ENCODE results near the gene TAF1A.

TAF1A gene

GRCh38 chr1:222601257-222601656 lies 11.5 kb upstream of the TAF1A start:
- no peak for DNase-seq (ENCODE audit: low read depth)
- no peak overlapping the region for H3K4me3 ChIP-seq (ENCODE audit: low read depth, low read length)

GRCh38 chr1:222600281-222600680 lies 10.5 kb upstream of the TAF1A start:
- no peak overlapping the region for H3K4me3 ChIP-seq (ENCODE audit: low read depth, low read length)
- no peak for DNase-seq (ENCODE audit: low read depth)

GRCh38 chr1:222596696-222597095 lies 7.0 kb upstream of the TAF1A start:
- DNase-seq (ENCODE audit: low read depth), result no peak
- no peak overlapping the region for H3K4me3 ChIP-seq (ENCODE audit: low read depth, low read length)

- DNase-seq (ENCODE audit: low read depth), result no peak
- H3K4me3 ChIP-seq (ENCODE audit: low read depth, low read length), result no peak overlapping the region
Observed at GRCh38 chr1:222594789-222595188, 5.1 kb upstream of the TAF1A start.

- no peak overlapping the region for H3K4me3 ChIP-seq (ENCODE audit: low read depth, low read length)
- DNase-seq (ENCODE audit: low read depth), result no peak
Observed at GRCh38 chr1:222592171-222592570, 2.4 kb upstream of the TAF1A start.

- DNase-seq (ENCODE audit: low read depth), result no peak
- H3K4me3 ChIP-seq (ENCODE audit: low read depth, low read length), result no peak overlapping the region
Observed at GRCh38 chr1:222588135-222588534, 1.6 kb downstream of the TAF1A start.

GRCh38 chr1:222586842-222587241 lies 2.9 kb downstream of the TAF1A start:
- DNase-seq (ENCODE audit: low read depth), result no peak
- no peak overlapping the region for H3K4me3 ChIP-seq (ENCODE audit: low read depth, low read length)

- no peak for DNase-seq (ENCODE audit: low read depth)
- H3K4me3 ChIP-seq (ENCODE audit: low read depth, low read length), result no peak overlapping the region
Observed at GRCh38 chr1:222583079-222583478, 6.7 kb downstream of the TAF1A start.

GRCh38 chr1:222582099-222582774 lies 7.5 kb downstream of the TAF1A start:
- no peak overlapping the region for H3K4me3 ChIP-seq (ENCODE audit: low read depth, low read length)
- no peak for DNase-seq (ENCODE audit: low read depth)

- no peak for DNase-seq (ENCODE audit: low read depth)
- H3K4me3 ChIP-seq (ENCODE audit: low read depth, low read length), result no peak overlapping the region
Observed at GRCh38 chr1:222579316-222579715, 10.4 kb downstream of the TAF1A start.

- H3K4me3 ChIP-seq (ENCODE audit: low read depth, low read length), result no peak overlapping the region
- DNase-seq (ENCODE audit: low read depth), result no peak
Observed at GRCh38 chr1:222570837-222571236, 18.9 kb downstream of the TAF1A start.

- no peak overlapping the region for H3K4me3 ChIP-seq (ENCODE audit: low read depth, low read length)
- DNase-seq (ENCODE audit: low read depth), result no peak
Observed at GRCh38 chr1:222561656-222562055, 28.1 kb downstream of the TAF1A start.

GRCh38 chr1:222557574-222557973 lies 32.2 kb downstream of the TAF1A start:
- DNase-seq (ENCODE audit: low read depth), result no peak
- no peak overlapping the region for H3K4me3 ChIP-seq (ENCODE audit: low read depth, low read length)

GRCh38 chr1:222557148-222557547 lies 32.6 kb downstream of the TAF1A start:
- no peak for DNase-seq (ENCODE audit: low read depth)
- H3K4me3 ChIP-seq (ENCODE audit: low read depth, low read length), result no peak overlapping the region

GRCh38 chr1:222555992-222556615 lies 33.6 kb downstream of the TAF1A start:
- DNase-seq (ENCODE audit: low read depth), result no peak
- no peak overlapping the region for H3K4me3 ChIP-seq (ENCODE audit: low read depth, low read length)

GRCh38 chr1:222554177-222554576 lies 35.6 kb downstream of the TAF1A start:
- DNase-seq (ENCODE audit: low read depth), result no peak
- no peak overlapping the region for H3K4me3 ChIP-seq (ENCODE audit: low read depth, low read length)

GRCh38 chr1:222552882-222553281 lies 36.9 kb downstream of the TAF1A start:
- no peak for DNase-seq (ENCODE audit: low read depth)
- H3K4me3 ChIP-seq (ENCODE audit: low read depth, low read length), result no peak overlapping the region

- DNase-seq (ENCODE audit: low read depth), result no peak
- H3K4me3 ChIP-seq (ENCODE audit: low read depth, low read length), result peak within 1 kb of the TSS; percentile 13
Observed at GRCh38 chr1:222547944-222548671, 41.6 kb downstream of the TAF1A start, which contains the start of gene HHIPL2. TSS of gene HHIPL2 (minus strand) at chr1:222548104. CDS start at chr1:222548044, 60 bp downstream.

GRCh38 chr1:222547260-222547614 lies 42.5 kb downstream of the TAF1A start:
- DNase-seq (ENCODE audit: low read depth), result no peak
- peak overlapping the region; percentile 13 for H3K4me3 ChIP-seq (ENCODE audit: low read depth, low read length)

GRCh38 chr1:222546548-222547259 lies 43.0 kb downstream of the TAF1A start:
- H3K4me3 ChIP-seq (ENCODE audit: low read depth, low read length), result peak overlapping the region; percentile 21
- DNase-seq (ENCODE audit: low read depth), result peak; percentile 69

All from skeletal muscle cell (primary cell).